Activated naive CD4-positive, alpha-beta T cell treated with anti-CD3 and anti-CD28 coated beads, Interleukin-2, amount 10 ng/mL, durations not matched to agents 7 days and 5 days (primary cell): ENCODE results near the gene SHQ1.
A peak's percentile ranks its signal among the peaks of the same experiment; 100 is the strongest.

ENCODE experiments used
- CTCF ChIA-PET: fragments of 350-600 bp; sonication (Branson Sonifier 250); formaldehyde crosslinking; loops from one replicate; lab custom pipeline; 2021; ENCODE audit warnings: antibody characterized with exemption; lab: Charles Lee
- DNase-seq: peaks from one replicate; pipeline ENCODE4 v3.0.0-alpha.2; 2020
- H3K27ac Mint-ChIP-seq: one replicate; pipeline ENCODE4 v1.8.0; 2021; ENCODE audit warnings: mild to moderate bottlenecking, moderate library complexity, mixed read lengths
- H3K27me3 Mint-ChIP-seq: one replicate; pipeline ENCODE4 v1.8.0; 2021; ENCODE audit warnings: mild to moderate bottlenecking, mixed read lengths
- H3K36me3 Mint-ChIP-seq: one replicate; pipeline ENCODE4 v1.8.0; 2021; ENCODE audit warnings: mixed read lengths
- H3K4me1 Mint-ChIP-seq: one replicate; pipeline ENCODE4 v1.8.0; 2021; ENCODE audit warnings: mixed read lengths
- H3K4me3 Mint-ChIP-seq: one replicate; pipeline ENCODE4 v1.8.0; 2021; ENCODE audit warnings: mild to moderate bottlenecking, moderate library complexity, mixed read lengths
- H3K9me3 Mint-ChIP-seq: one replicate; pipeline ENCODE4 v1.8.0; 2021; ENCODE audit warnings: mixed read lengths

Gene SHQ1

DNA sequence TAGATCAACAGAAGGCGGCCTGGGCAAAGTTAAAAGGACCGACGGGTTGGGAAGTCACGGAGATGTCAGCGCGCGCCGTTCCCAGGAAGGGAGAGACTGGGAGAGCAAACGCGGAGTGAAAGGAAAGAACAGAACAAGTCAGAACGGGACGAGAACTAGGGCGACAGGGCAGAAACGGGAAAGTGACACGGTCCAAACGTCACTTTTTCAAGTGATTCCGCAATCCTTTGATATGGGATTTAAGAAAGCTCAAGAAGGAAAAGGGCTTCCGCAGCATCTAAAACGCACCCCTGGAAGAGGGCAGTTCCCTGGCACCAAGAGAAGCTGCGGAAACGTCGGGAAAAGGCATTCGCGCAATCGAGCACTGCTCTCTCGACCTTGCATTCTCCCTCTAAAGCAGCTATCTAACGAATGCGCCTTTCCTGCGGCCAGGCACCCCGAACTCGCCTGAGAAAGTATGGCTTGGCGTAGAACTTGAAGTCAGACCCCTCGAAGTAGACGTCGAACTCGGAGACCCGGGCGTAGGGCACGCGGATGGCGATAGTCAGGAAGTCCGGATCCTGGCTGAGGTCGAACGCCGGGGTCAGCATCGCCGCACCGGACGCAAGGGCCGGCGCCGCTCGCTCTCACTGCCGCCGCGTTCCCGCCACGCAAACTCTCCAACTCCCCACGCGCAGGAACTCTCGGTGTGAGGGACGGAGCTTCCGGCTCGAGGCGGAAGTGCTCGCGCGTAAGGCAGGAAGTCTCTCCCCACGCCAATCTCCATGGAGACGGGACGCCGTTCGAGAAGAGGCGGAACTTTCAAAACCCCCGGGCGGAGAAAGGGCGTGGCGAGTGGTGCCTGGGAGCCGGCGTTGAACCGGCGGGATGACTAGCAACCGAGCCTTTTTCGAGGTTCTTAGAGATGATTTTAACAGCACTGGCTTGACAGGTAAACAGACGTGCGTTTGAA, at the start of gene SHQ1:
SHQ1 (minus strand) TSS at position 695 of the 952 bp plus-strand sequence; CDS start at position 590, 105 bp downstream.
- CTCF ChIA-PET, result interaction anchor here (1.1 to 1.9 kb wide), 3 partner anchors 26 to 238 kb away, joined by 3 to 8 read pairs (median 8); no protein-coding TSS in a partner anchor
- H3K9me3 Mint-ChIP-seq, result no peaks in the 10 kb centered on the region
- peak; percentile 97 for DNase-seq
- peak within 1 kb of the TSS; percentile 39 for H3K27ac Mint-ChIP-seq
- peaks cover 5% of the 10 kb centered on the region for H3K27me3 Mint-ChIP-seq
- peaks cover 2% of the 10 kb centered on the region for H3K36me3 Mint-ChIP-seq
- H3K4me3 Mint-ChIP-seq, result peak within 1 kb of the TSS; percentile 88
- H3K4me1 Mint-ChIP-seq, result peaks cover 52% of the 10 kb centered on the region

DNA sequence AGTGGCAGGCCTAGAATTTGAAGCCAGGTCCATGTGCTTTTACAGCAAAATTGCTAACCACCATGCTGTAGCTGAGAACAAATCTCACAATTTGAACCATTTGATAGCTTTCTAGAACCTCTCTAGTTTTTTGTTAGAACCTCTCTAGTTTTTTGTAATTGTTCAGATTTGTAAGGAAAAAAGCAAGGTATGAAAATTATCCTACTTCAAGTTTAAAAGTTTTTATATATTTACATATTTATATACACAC, 49.4 kb upstream of the SHQ1 start:
- no peak for DNase-seq
- no peaks in the 10 kb centered on the region for H3K36me3 Mint-ChIP-seq
- no peak overlapping the region for H3K4me3 Mint-ChIP-seq
- CTCF ChIA-PET, result interaction anchor here (1.0 kb wide), 1 partner anchor 605 kb away, joined by 3 read pairs; no protein-coding TSS in a partner anchor
- no peak overlapping the region for H3K27ac Mint-ChIP-seq
- H3K27me3 Mint-ChIP-seq, result peaks cover 22% of the 10 kb centered on the region
- H3K4me1 Mint-ChIP-seq, result no peaks in the 10 kb centered on the region
- no peaks in the 10 kb centered on the region for H3K9me3 Mint-ChIP-seq

DNA sequence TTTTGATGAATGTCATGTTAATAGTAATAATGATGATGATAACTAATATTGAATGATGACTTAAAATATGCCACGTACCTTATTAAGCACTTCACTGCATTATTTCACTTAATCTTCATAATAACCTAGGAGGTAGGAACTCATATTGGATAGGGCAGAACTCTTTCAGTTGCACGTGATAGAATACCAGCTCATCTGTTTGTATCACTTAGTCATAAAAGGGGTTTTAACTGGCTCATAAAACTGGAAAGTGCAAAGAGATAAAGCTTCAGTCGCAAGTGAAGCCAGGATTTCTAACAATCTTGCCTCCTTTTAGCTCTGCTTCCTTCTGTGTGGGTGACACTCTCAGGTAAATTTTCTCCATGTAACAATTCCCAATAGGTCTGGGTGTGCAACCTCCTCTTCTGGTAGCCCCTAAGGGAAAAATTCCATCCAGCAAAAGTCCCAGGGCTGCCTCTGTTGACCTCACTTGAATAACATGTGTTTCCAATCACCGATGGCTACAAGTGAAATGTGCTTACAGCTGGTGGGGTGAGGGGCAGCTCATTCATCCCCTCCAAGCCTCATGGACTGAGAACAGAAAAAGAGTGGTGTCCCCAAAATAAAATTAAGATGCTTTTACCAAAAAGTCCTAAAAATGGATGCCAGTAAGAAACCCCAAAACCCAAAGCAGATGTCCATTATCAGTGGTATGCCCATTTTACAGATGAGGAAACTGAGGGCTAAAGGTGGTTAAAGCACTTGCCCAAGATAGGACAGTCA, 48.9 kb upstream of the SHQ1 start:
- peaks cover 26% of the 10 kb centered on the region for H3K27me3 Mint-ChIP-seq
- H3K27ac Mint-ChIP-seq, result no peak overlapping the region
- DNase-seq, result no peak
- H3K4me3 Mint-ChIP-seq, result no peak overlapping the region
- no peaks in the 10 kb centered on the region for H3K4me1 Mint-ChIP-seq
- H3K36me3 Mint-ChIP-seq, result no peaks in the 10 kb centered on the region
- CTCF ChIA-PET, result interaction anchor here (1.0 kb wide), 1 partner anchor 606 kb away, joined by 3 read pairs; no protein-coding TSS in a partner anchor
- no peaks in the 10 kb centered on the region for H3K9me3 Mint-ChIP-seq

DNA sequence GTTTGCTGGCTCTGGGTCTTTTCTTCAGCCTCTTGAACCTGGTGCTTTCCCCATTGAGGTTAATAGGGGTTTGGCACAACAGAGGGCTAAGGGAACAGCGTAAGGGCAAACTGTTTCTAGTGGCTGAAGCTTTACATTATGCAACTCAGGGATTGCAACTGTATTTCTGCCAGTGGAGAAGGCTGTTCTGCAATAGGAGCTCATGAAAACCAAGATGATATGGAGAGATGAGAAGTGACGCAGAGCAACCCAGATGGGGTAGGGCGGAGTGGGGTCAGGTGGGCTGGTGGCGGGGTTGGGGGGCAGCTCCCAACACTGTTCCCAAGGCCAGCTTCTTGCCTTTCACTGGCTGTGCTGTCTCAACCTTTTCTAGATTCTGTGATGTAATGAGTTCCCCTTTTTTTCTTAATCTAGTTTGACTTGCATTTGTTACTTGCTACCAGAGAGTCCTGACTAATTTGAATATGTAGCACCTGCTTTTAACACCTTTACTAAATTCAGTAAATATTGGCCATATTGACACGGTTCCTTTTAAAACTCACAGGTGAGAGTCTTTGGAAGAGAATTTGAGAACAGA, 46.8 kb upstream of the SHQ1 start:
- Mint-ChIP-seq H3K36me3 (no peaks in the 10 kb centered on the region), H3K4me1 (no peaks in the 10 kb centered on the region), H3K9me3 (no peaks in the 10 kb centered on the region), H3K27me3 (peaks cover 47% of the 10 kb centered on the region), H3K4me3 (no peak overlapping the region), H3K27ac (no peak overlapping the region)
- CTCF ChIA-PET, result no interaction called here
- DNase-seq, result no peak

DNA sequence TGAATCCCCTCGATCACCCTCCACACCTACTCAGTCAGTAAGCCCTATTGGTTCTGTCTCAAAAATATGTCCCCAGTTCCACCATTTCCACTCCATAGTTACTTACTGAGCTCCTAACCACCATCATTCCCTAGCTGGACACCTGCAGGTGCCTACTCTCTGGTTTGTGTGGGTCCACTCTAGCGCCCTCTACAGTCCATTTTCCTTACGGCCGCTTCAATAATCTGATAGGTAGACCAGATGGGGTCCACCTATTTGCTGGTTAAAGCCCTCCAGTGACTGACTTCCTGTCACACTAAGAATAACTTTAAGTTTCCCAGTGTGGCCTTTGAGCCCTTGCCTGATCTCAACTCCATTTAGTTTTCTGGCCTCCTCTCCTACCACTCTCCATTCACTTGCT, 44.6 kb upstream of the SHQ1 start:
- no peaks in the 10 kb centered on the region for H3K9me3 Mint-ChIP-seq
- no peak overlapping the region for H3K27ac Mint-ChIP-seq
- CTCF ChIA-PET, result interaction anchor here (1.0 kb wide), 1 partner anchor 167 kb away, joined by 3 read pairs; no protein-coding TSS in a partner anchor
- peaks cover 4% of the 10 kb centered on the region for H3K4me1 Mint-ChIP-seq
- H3K4me3 Mint-ChIP-seq, result no peak overlapping the region
- peaks cover 61% of the 10 kb centered on the region for H3K27me3 Mint-ChIP-seq
- H3K36me3 Mint-ChIP-seq, result no peaks in the 10 kb centered on the region
- DNase-seq, result no peak

DNA sequence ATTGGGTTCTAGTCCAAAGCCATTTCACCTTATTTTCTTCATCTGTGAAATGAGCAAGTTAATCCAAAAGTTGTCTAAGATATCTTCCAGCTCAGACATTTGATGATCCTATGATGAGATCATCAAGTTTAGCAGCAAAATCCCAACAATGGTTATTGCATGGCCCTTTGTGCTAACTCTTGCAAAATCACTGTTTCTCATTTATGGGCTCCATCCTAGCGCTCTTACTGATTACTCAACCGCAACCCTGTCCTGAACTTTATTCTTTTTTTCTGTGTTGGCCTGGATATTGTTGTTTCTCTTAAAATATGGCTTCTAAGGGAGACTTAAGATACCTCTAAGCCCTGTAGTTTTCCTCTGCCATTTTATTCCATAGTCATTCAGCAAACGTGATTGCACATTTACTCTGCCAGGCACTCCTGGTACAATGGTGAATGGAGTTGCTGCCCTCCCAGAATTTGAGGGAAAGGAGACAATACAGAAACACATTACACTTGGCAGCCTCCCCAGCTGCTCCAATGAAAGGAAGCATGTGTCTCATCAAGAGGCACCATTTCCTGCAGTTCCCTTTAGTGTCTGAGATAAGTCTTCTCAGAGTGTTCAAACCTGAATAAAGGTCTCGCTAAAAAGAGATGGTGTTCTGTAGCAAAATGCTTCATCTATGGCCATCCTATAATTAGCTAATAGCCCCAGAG, 44.0 kb upstream of the SHQ1 start:
- Mint-ChIP-seq H3K36me3 (no peaks in the 10 kb centered on the region), H3K4me3 (no peak overlapping the region), H3K27me3 (peaks cover 66% of the 10 kb centered on the region), H3K27ac (no peak overlapping the region), H3K9me3 (no peaks in the 10 kb centered on the region), H3K4me1 (peaks cover 10% of the 10 kb centered on the region)
- CTCF ChIA-PET, result interaction anchor here (1.0 to 1.6 kb wide), 2 partner anchors 41 to 167 kb away, joined by 3 to 4 read pairs; no protein-coding TSS in a partner anchor
- DNase-seq, result no peak

DNA sequence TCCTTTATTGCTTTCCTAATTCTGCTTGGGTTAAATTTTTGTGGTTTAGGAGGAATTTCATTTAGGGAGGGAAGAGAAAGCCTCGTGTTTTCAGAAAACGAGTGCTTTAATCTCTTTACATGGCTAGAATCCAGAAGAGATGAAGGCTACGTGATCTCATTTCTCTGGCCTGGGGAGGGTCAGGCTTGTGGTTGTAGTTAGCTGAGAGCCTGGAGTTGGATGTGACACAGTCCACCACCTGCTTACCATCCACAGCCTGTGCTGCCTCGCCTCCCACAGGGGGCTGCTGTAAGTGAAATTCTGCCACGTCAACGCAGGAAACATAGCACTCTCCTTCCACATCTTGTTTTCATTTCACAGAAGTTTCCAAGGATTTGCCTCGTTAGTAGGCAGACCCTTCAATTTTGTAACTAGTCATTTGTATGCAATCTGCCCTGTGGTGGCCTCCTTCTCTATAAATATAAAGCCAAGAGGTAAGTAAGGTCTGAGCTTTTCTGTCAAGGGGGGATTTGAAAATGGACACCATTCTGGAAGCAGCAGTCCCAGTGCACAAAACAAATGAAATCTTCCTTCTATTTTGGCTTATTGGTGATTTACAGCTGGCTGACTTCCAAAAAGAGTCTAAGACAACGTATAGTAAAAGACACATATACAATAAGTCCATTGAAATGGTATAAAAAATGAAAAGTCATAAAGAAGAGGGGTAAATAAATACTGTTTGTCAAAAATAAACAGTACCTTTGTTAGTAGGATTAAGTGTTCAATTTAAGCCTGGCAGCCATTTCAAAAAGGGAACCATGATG, 43.0 kb upstream of the SHQ1 start:
- Mint-ChIP-seq H3K4me3 (no peak overlapping the region), H3K36me3 (no peaks in the 10 kb centered on the region), H3K4me1 (peaks cover 10% of the 10 kb centered on the region), H3K27ac (no peak overlapping the region), H3K9me3 (no peaks in the 10 kb centered on the region), H3K27me3 (peaks cover 74% of the 10 kb centered on the region)
- no peak for DNase-seq
- CTCF ChIA-PET, result interaction anchor here (1.6 kb wide), 1 partner anchor 40 kb away, joined by 4 read pairs; no protein-coding TSS in a partner anchor

DNA sequence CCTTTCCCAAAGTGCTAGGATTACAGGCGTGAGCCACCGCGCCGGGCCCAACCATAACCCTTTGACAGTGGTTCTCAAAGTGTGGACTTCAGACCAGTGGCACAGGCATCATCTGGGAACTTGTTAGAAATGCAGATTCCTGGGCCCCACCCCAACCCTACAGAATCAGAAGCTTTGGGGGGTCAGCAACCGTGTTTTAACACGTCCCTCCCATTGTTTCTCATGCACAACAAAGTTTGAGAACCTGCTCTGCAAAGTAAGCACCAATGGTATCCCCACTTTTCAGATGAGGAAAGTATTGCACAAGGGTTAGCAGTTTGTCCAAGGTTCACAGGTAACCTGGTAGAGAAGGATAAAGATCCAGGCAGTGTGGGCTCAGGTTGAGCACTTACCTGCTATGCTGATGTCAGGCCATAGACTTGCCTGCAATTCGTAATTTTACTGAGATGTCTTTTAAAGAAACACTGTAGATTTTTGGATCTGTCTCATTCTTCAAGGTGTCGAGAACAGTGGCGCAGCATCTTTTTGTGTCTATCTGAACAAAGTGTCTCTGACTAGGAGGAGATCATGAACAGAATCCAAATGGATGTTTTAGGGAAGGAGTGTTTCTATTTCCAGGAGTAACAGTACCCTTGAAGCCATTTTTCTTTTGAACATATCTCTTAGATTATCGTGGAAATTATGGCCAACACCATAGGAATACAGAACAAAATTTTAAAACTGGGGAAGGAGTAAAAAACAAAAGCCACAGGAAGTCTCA, 42.1 kb upstream of the SHQ1 start:
- Mint-ChIP-seq H3K27ac (no peak overlapping the region), H3K27me3 (peaks cover 83% of the 10 kb centered on the region), H3K9me3 (no peaks in the 10 kb centered on the region), H3K4me1 (peaks cover 10% of the 10 kb centered on the region), H3K4me3 (no peak overlapping the region), H3K36me3 (no peaks in the 10 kb centered on the region)
- CTCF ChIA-PET, result interaction anchor here (1.6 kb wide), 1 partner anchor 39 kb away, joined by 4 read pairs; no protein-coding TSS in a partner anchor
- DNase-seq, result no peak

DNA sequence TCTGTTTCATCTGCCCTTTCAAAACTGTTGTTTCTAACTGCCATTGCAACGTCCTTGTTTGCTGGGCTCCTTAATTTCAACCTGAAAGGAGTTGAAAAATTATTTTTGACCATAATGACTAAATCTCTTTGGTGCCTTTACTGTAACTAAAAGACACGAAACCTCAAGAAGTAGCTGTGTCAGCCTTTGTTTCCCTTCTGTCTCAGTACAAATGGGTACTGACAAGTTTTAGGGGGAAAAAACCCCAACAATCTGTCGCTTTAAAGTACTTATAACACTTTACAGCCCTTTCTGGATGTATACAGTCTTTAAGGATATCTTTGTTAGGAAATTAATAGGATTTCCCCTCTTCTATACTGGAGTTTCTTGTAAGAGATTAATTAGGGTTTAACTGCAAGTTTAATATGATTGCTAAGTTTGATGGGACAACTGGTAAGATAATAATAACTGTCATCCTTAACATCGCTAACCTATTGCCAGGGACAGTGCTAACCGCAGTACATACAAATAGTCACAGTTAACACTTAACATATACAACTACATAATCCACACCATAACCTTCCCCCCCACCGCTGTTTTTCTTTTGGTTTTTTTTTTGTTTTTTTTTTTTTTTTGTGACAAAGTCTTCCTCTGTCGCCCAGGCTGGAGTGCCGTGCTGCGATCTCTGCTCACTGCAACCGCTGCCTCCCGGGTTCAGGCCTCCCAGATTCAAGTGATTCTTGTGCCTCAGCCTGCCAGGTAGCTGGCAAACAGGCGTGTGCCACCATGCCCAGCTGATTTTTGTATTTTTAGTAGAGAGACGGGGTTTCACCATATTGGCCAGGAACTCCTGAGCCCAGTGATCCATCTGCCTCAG, 41.3 kb upstream of the SHQ1 start:
- peaks cover 80% of the 10 kb centered on the region for H3K27me3 Mint-ChIP-seq
- H3K4me3 Mint-ChIP-seq, result no peak overlapping the region
- H3K9me3 Mint-ChIP-seq, result no peaks in the 10 kb centered on the region
- H3K36me3 Mint-ChIP-seq, result no peaks in the 10 kb centered on the region
- peaks cover 10% of the 10 kb centered on the region for H3K4me1 Mint-ChIP-seq
- CTCF ChIA-PET, result no interaction called here
- no peak overlapping the region for H3K27ac Mint-ChIP-seq
- DNase-seq, result no peak

DNA sequence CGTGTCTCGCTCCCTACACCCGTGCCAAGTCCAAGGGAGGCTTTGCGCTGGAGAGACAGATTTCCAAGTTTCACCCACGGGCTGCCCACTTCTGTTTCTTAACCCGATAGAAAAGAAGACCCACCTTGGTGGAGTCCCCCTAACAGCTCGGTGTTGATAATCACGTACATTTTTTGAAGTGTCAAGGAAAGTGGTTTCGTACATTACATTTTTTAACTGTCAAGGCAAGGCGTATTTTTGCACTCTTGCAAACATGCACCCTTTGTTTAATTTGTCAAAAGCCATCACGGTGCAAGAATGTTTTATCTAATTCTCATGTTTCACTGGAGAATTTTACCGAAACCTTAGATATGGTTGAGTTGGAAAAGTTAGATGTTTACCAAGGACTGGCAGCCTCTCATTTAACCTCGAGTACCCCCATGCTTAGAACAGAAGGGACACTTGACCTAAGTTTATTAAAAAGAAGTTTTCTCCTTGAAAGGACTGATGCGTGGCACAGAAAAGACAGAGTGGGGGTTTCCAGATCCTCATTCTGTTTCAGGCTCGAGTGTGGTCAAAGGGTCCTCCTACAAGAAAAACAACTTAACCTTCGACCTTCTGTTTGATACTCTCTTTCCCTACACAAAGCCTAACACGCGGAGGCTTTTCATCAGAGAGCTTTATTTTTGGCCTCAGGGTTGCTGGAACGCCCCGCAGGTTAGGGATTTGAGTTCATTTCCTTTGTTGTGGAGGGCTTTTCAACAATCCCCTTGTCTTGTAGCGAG, 40.5 kb upstream of the SHQ1 start:
- Mint-ChIP-seq H3K9me3 (no peaks in the 10 kb centered on the region), H3K36me3 (no peaks in the 10 kb centered on the region), H3K27me3 (peaks cover 78% of the 10 kb centered on the region), H3K4me3 (peak overlapping the region; percentile 17), H3K4me1 (peaks cover 10% of the 10 kb centered on the region), H3K27ac (no peak overlapping the region)
- peak; percentile 22 for DNase-seq
- CTCF ChIA-PET, result interaction anchor here (1.3 kb wide), 1 partner anchor 38 kb away, joined by 7 read pairs; no protein-coding TSS in a partner anchor
